GM18858 (cell line): ENCODE results near the gene FOXD3.
"Not testable (repeated sequence)": the region's sequence is repeated elsewhere in the genome, so short reads cannot be mapped to it uniquely, and the experiment has no call there.

ENCODE experiments used
- ATAC-seq: cut with Tn5 transposase; IDR thresholded peaks from one replicate; pipeline ENCODE4 v1.9.1; 2021; ENCODE audit not compliant: unreplicated experiment

The FOXD3 gene

DNA sequence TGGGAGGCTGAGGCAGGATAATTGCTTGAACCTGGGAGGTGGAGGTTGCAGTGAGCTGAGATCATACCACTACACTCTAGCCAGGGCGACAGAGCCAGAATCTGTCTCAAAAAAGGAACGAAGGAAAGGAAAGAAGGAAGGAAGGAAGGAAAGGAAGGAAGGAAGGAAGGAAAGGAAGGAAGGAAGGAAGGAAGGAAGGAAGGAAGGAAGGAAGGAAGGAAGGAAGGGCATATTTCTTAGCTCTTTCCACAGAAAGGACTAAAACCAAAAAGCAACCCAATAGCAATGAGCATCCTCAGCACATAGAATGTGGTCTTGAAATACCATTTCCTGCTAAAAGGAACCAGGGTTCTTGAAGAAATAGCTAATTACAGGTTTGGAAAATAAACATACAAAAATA is 33.9 kb downstream of the FOXD3 start:
- ATAC-seq, result not testable (repeated sequence)

GRCh38 chr1:63359561-63359960 is 37.2 kb downstream of the FOXD3 start:
- no peak for ATAC-seq

- no peak for ATAC-seq
Observed at GRCh38 chr1:63362073-63362472, 39.7 kb downstream of the FOXD3 start.

DNA sequence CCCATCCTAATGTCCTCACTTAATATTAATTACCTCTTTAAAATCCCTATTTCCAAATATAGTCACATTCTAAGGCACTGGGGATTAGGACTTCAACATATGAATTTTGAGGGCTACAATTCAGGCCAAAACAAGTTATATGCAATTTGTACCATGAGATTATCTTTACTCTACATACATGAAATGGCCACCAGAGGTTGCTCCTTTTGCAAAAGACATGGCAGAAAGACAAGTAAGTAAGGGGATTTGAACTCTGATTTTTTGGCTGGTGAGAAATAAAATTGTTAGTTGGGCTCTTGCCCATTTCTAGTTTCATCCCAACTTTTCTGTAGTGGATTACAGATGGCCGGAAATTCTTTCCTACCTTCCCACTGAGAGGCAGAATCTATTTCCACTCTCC is 40.2 kb downstream of the FOXD3 start:
- no peak for ATAC-seq

DNA sequence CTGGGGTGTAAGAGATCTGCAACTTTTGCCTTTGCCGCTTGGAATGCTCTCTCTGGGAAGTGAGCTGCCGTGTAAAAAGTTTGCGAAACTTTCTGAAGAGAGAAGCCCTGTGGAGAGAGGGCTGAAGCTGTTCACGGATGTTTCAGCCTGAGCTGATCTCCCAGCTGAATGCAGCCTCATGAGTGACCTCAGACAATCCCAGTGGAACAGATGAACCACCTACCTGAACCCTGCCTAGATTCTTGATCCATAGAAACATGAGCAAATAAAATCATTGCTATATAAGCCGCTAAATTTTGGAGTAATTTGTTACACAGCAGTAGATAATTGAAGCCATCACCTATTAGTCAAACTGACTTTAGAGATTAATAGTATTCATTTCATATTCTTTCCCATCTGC is 40.6 kb downstream of the FOXD3 start:
- no peak for ATAC-seq

- no peak for ATAC-seq
Observed at GRCh38 chr1:63366908-63367214, 44.5 kb downstream of the FOXD3 start.

- peak; percentile 85 for ATAC-seq
Observed at GRCh38 chr1:63367215-63368103, 45.1 kb downstream of the FOXD3 start, which contains the start of gene ALG6. TSS of gene ALG6 (plus strand) at chr1:63367627. CDS start at chr1:63370978, 3,351 bp downstream.

DNA sequence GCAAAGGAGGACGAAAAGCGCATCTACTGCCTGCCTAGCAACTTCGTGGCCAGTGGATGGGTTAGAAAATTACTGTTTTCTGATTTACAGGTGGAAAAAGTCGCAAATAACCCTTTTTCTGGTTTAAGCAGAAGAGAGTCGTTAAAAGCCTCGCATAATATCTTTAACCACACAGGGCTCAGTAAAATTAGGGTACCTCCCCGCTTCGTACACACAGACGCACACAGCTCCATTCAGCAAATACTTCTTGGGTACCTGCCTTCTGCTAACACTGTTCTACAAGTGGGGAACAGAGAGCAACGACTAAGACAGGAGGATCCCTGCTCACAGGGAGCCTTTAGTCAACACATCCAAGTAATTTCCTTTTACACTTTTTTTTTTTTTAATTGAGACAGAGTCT is 45.8 kb downstream of the FOXD3 start:
- peak; percentile 6 for ATAC-seq
